Stimulated activated CD8-positive, alpha-beta memory T cell treated with anti-CD3 and anti-CD28 coated beads, Interleukin-4, amount 100 ng/mL, for 1 hour (primary cell): Measurements from ENCODE around the gene CACFD1.

Source experiments
- DNase-seq, 2 donors: peaks; one replicate each; pipeline ENCODE4 v3.0.0-alpha.2; 2020; ENCODE audit warnings: low read depth in 2 of 2, low spot score in 1 of 2

CACFD1 gene

GRCh38 chr9:133496861-133497842 lies 37.4 kb downstream of the CACFD1 start:
- DNase-seq, result no peak

GRCh38 chr9:133499132-133499891 lies 39.5 kb downstream of the CACFD1 start:
- DNase-seq, result no peak

GRCh38 chr9:133499892-133500270 lies 40.1 kb downstream of the CACFD1 start:
- DNase-seq, result no peak

- no peak for DNase-seq
Measured at GRCh38 chr9:133502112-133502511, 42.3 kb downstream of the CACFD1 start.

GRCh38 chr9:133505186-133505830 lies 45.5 kb downstream of the CACFD1 start:
- DNase-seq, result no peak

- no peak for DNase-seq
Measured at GRCh38 chr9:133505901-133506652, 46.3 kb downstream of the CACFD1 start.

- no peak for DNase-seq
Measured at GRCh38 chr9:133506653-133507038, 46.9 kb downstream of the CACFD1 start.

GRCh38 chr9:133507246-133507965 lies 47.6 kb downstream of the CACFD1 start:
- no peak for DNase-seq

GRCh38 chr9:133508046-133508445 lies 48.3 kb downstream of the CACFD1 start:
- no peak for DNase-seq

GRCh38 chr9:133509179-133510083 lies 49.7 kb downstream of the CACFD1 start:
- DNase-seq, result no peak

GRCh38 chr9:133510926-133511505 lies 51.2 kb downstream of the CACFD1 start:
- no peak for DNase-seq

- DNase-seq, result no peak
Measured at GRCh38 chr9:133511607-133512006, 51.8 kb downstream of the CACFD1 start.

- DNase-seq, result no peak
Measured at GRCh38 chr9:133512253-133513213, 52.8 kb downstream of the CACFD1 start.

- no peak for DNase-seq
Measured at GRCh38 chr9:133513214-133514100, 53.7 kb downstream of the CACFD1 start.

GRCh38 chr9:133514460-133515239 lies 54.9 kb downstream of the CACFD1 start:
- no peak for DNase-seq

GRCh38 chr9:133515240-133515610 lies 55.4 kb downstream of the CACFD1 start:
- no peak for DNase-seq
